Measurements from ENCODE around the gene ITIH3. TPM values are rescaled to one million over a fixed set of nuclear protein-coding genes. Genes with fewer than 3 reads are reported as not detected.

ITIH3 gene
- total RNA-seq, 1 donor from 2014 or later, result not detected

DNA sequence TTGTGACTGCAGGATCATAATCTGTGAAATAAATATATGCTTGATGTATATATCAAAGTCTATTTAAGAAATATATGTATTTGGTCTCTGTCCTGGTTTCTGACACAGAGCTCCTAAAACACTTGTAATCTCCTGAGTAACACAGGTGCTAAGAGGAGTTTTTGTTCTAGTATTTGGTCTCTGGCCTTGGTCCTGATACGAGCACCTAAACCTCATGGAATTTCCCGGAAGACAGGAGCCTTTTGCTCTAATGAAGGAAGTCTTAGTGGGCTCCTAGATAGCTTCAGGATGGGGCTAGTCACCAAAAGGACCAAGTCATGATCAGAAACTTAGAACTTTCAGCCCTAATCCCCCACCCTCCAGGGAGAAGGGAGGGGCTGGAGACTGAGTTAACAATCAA, 59.4 kb downstream of the ITIH3 start:
- TF ChIP-seq, protein P1, sequence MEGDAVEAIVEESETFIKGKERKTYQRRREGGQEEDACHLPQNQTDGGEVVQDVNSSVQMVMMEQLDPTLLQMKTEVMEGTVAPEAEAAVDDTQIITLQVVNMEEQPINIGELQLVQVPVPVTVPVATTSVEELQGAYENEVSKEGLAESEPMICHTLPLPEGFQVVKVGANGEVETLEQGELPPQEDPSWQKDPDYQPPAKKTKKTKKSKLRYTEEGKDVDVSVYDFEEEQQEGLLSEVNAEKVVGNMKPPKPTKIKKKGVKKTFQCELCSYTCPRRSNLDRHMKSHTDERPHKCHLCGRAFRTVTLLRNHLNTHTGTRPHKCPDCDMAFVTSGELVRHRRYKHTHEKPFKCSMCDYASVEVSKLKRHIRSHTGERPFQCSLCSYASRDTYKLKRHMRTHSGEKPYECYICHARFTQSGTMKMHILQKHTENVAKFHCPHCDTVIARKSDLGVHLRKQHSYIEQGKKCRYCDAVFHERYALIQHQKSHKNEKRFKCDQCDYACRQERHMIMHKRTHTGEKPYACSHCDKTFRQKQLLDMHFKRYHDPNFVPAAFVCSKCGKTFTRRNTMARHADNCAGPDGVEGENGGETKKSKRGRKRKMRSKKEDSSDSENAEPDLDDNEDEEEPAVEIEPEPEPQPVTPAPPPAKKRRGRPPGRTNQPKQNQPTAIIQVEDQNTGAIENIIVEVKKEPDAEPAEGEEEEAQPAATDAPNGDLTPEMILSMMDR (IDR thresholded peaks at IDR 0.05; ENCODE audit: unreplicated experiment), result no peak
- Mint-ChIP-seq H3K27me3 (ENCODE audit: unreplicated experiment) (no peaks in the 10 kb centered on the region), H3K36me3 (ENCODE audit: low read depth, unreplicated experiment) (peaks cover 7% of the 10 kb centered on the region), H3K4me3 (ENCODE audit: unreplicated experiment) (no peak overlapping the region), H3K27ac (ENCODE audit: unreplicated experiment) (no peak overlapping the region), H3K9me3 (ENCODE audit: unreplicated experiment) (no peaks in the 10 kb centered on the region), H3K4me1 (ENCODE audit: unreplicated experiment) (peaks cover 4% of the 10 kb centered on the region)
- no peak for DNase-seq (ENCODE audit: low spot score)

DNA sequence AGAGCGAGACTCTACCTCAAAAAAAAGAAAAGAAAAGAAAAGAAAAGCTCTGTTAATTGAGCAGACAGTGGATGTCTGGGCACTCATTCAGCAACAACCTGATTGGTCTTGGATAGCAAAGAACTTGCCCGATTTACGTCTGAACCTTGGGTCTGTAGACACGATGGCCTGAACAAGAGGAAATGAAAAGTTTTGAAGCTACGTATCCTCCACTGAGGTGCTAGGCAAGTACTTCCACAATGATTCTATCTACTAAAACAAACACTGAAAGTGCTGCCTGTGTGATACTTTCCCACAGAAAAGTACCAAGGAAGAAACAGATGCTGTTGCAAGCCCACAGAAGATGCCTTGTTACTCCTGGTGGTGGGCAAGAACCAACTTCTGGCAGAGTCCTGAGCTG, 62.1 kb downstream of the ITIH3 start:
- peaks cover 10% of the 10 kb centered on the region for H3K36me3 Mint-ChIP-seq (ENCODE audit: low read depth, unreplicated experiment)

DNA sequence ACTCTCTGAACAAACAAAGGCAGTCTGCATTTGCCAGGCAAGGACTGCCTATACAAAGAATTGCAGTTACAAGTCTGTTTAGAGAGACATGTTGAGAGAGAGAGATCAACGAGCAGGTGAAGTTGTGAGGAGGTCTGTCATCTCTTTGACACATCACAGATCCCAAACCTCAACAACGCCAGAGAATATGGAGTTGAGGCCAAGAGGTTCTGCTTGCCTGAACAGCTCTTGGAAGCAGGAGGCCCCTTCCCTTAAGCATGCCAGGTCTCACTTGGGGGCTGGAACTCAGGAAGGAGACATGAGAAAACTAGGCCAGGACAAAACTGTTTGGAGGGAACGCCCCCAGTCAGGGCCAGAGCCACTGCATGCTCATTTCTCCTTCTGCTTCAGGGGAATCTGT, 62.5 kb downstream of the ITIH3 start:
- Mint-ChIP-seq H3K27ac (ENCODE audit: unreplicated experiment) (no peak overlapping the region), H3K4me1 (ENCODE audit: unreplicated experiment) (peaks cover 10% of the 10 kb centered on the region), H3K9me3 (ENCODE audit: unreplicated experiment) (no peaks in the 10 kb centered on the region), H3K36me3 (ENCODE audit: low read depth, unreplicated experiment) (peaks cover 6% of the 10 kb centered on the region), H3K27me3 (ENCODE audit: unreplicated experiment) (peaks cover 2% of the 10 kb centered on the region), H3K4me3 (ENCODE audit: unreplicated experiment) (no peak overlapping the region)
- TF ChIP-seq, protein P1 (IDR thresholded peaks at IDR 0.05; ENCODE audit: unreplicated experiment), result no peak
- DNase-seq (ENCODE audit: low spot score), result no peak

More for the DNA sequence above, 62.1 kb downstream of the ITIH3 start:
- Mint-ChIP-seq H3K4me3 (ENCODE audit: unreplicated experiment) (no peak overlapping the region), H3K27ac (ENCODE audit: unreplicated experiment) (no peak overlapping the region), H3K9me3 (ENCODE audit: unreplicated experiment) (no peaks in the 10 kb centered on the region), H3K27me3 (ENCODE audit: unreplicated experiment) (peaks cover 2% of the 10 kb centered on the region), H3K4me1 (ENCODE audit: unreplicated experiment) (peaks cover 10% of the 10 kb centered on the region)
- TF ChIP-seq, protein P1 (IDR thresholded peaks at IDR 0.05; ENCODE audit: unreplicated experiment), result no peak
- no peak for DNase-seq (ENCODE audit: low spot score)

DNA sequence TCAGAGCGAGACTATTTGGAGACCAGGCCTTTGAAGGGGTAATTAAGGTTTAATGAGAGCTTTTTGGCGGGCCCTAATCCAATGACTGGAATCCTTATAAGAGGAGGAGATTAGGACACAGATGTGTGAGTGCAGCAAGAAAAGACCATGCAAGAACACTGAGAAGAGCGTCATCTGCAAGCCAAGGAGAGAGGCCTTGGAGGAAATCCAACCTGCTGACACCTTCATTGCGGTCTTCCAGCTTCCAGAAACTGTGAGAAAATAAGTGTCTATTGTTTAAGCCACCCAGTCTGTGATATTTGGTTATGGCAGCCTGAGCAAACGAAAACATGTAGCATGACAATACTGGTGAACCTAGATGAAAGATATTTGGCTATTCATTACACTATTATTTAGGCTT, 63.3 kb downstream of the ITIH3 start:
- H3K36me3 Mint-ChIP-seq (ENCODE audit: low read depth, unreplicated experiment), result peaks cover 4% of the 10 kb centered on the region
- DNase-seq (ENCODE audit: low spot score), result no peak
- TF ChIP-seq, protein P1 (IDR thresholded peaks at IDR 0.05; ENCODE audit: unreplicated experiment), result no peak
- peak overlapping the region; percentile 29 for H3K4me3 Mint-ChIP-seq (ENCODE audit: unreplicated experiment)
- H3K27ac Mint-ChIP-seq (ENCODE audit: unreplicated experiment), result no peak overlapping the region
- H3K27me3 Mint-ChIP-seq (ENCODE audit: unreplicated experiment), result peaks cover 2% of the 10 kb centered on the region
- H3K9me3 Mint-ChIP-seq (ENCODE audit: unreplicated experiment), result no peaks in the 10 kb centered on the region
- H3K4me1 Mint-ChIP-seq (ENCODE audit: unreplicated experiment), result peaks cover 10% of the 10 kb centered on the region

Small RNA genes lying within 50 kb of the gene (microRNA-seq; reads per million reads assigned to microRNA genes)
- not detected for gene MIR8064 (ENCODE audit: unreplicated experiment)

Other genes with a start within 250 kb of the ITIH3 start
- 68.7 TPM for gene PBRM1, start 108.9 kb upstream of the ITIH3 start, total RNA-seq (ENCODE audit: unreplicated experiment)
- 50.0 TPM for gene GNL3, start 108.8 kb upstream of the ITIH3 start, total RNA-seq (ENCODE audit: unreplicated experiment)
- gene GLT8D1, start 89.0 kb upstream of the ITIH3 start, total RNA-seq (ENCODE audit: unreplicated experiment), result 54.7 TPM
- gene SPCS1, start 88.7 kb upstream of the ITIH3 start, total RNA-seq (ENCODE audit: unreplicated experiment), result 83.9 TPM
- 16.9 TPM for gene NEK4, start 23.9 kb upstream of the ITIH3 start, total RNA-seq (ENCODE audit: unreplicated experiment)
- gene ITIH1, start 17.2 kb upstream of the ITIH3 start, total RNA-seq (ENCODE audit: unreplicated experiment), result not detected
- gene ITIH4, start 35.9 kb downstream of the ITIH3 start, total RNA-seq (ENCODE audit: unreplicated experiment), result 8.2 TPM
- 1.1 TPM for gene MUSTN1, start 40.2 kb downstream of the ITIH3 start, total RNA-seq (ENCODE audit: unreplicated experiment)
- gene STIMATE, start 102.8 kb downstream of the ITIH3 start, total RNA-seq (ENCODE audit: unreplicated experiment), result 24.5 TPM

Data from endothelial cell (in vitro differentiated cells).